OCI-LY7 (cell line): ENCODE measurements around the gene ADH7. TPM values are rescaled to one million over a fixed set of nuclear protein-coding genes. Genes with fewer than 3 reads are reported as not detected.

Experiments used
- BruUV-seq: library from RNA; stranded (reverse); fragments of 400-500 nt; replicated peaks from 2 replicates; lab custom pipeline; 2021; lab: Mats Ljungman, UMichigan
- CTCF ChIA-PET: fragments of 300-600 bp; sonication (Branson Sonifier 250); formaldehyde crosslinking; loops from one replicate; lab custom pipeline; 2022; ENCODE audit warnings: antibody characterized with exemption; ENCODE audit not compliant: unreplicated experiment; lab: Charles Lee
- POLR2A ChIA-PET: fragments of 300-600 bp; sonication (Branson Sonifier 250); formaldehyde crosslinking; loops from one replicate; lab custom pipeline; 2022; ENCODE audit warnings: antibody characterized with exemption; lab: Charles Lee
- DNase-seq: peaks from one replicate; pipeline ENCODE4 v3.0.0-alpha.2; 2015; ENCODE audit warnings: low spot score
- H2AFZ ChIP-seq: fragments of 200-600 bp; sonication (generic), shearing (Covaris generic); 2 replicates; pipeline ENCODE4 v1.6.1; 2014; ENCODE audit warnings: mild to moderate bottlenecking, antibody characterized with exemption, low read length, moderate library complexity
- H3K27ac ChIP-seq: fragments of 200-600 bp; sonication (generic); 2 replicates; pipeline ENCODE4 v1.5.1; 2014; ENCODE audit warnings: mixed run types, low read depth, mild to moderate bottlenecking, moderate library complexity, low read length, inconsistent platforms; ENCODE audit not compliant: poor library complexity, severe bottlenecking
- H3K36me3 ChIP-seq: fragments of 200-600 bp; sonication (generic); 2 replicates; pipeline ENCODE4 v1.6.1; 2014; ENCODE audit warnings: mild to moderate bottlenecking, antibody characterized with exemption, low read length, moderate library complexity, mixed read lengths; ENCODE audit not compliant: insufficient read depth
- H3K4me1 ChIP-seq: fragments of 200-600 bp; sonication (generic); 2 replicates; pipeline ENCODE4 v1.5.1; 2014; ENCODE audit warnings: mild to moderate bottlenecking, low read length; ENCODE audit not compliant: insufficient read depth, poor library complexity, severe bottlenecking
- H3K4me2 ChIP-seq: fragments of 200-600 bp; sonication (generic); 2 replicates; pipeline ENCODE4 v1.6.1; 2014; ENCODE audit warnings: mild to moderate bottlenecking, low read length
- H3K4me3 ChIP-seq: fragments of 200-600 bp; sonication (generic); 2 replicates; pipeline ENCODE4 v1.5.1; 2014; ENCODE audit warnings: mild to moderate bottlenecking, low read depth, low read length; ENCODE audit not compliant: poor library complexity, severe bottlenecking
- H3K79me2 ChIP-seq: fragments of 200-600 bp; sonication (generic); 2 replicates; pipeline ENCODE4 v1.6.1; 2016; ENCODE audit warnings: low read depth, mild to moderate bottlenecking, low read length, moderate library complexity, mixed read lengths; ENCODE audit not compliant: insufficient read depth
- H3K9me2 ChIP-seq: fragments of 200-600 bp; sonication (generic); 2 replicates; pipeline ENCODE4 v1.6.1; 2016; ENCODE audit warnings: mild to moderate bottlenecking, low read length, mixed read lengths; ENCODE audit not compliant: insufficient read depth
- H3K9me3 ChIP-seq: fragments of 200-600 bp; sonication (generic); 2 replicates; pipeline ENCODE4 v1.6.1; 2014; ENCODE audit warnings: mild to moderate bottlenecking, mixed run types, low read length, mixed read lengths
- H4K20me1 ChIP-seq: fragments of 200-600 bp; sonication (generic); 2 replicates; pipeline ENCODE4 v1.6.1; 2014; ENCODE audit warnings: mild to moderate bottlenecking, antibody characterized with exemption, low read length, moderate library complexity, mixed read lengths; ENCODE audit not compliant: insufficient read depth
- CTCF ChIP-seq: fragments of 200-600 bp; sonication (generic); conservative IDR thresholded peaks from 2 replicates; pipeline ENCODE4 v1.5.1; 2014; ENCODE audit warnings: mild to moderate bottlenecking, antibody characterized with exemption, low read length, moderate library complexity, mixed read lengths
- EZH2phosphoT487 ChIP-seq: fragments of 200-600 bp; sonication (generic); IDR thresholded peaks from 2 replicates; pipeline ENCODE4 v1.6.1; 2018; ENCODE audit warnings: low read depth, borderline replicate concordance, mild to moderate bottlenecking, mixed run types, antibody characterized with exemption, low read length, moderate library complexity, mixed read lengths
- intact Hi-C: fragments of 100-400 bp; cut with micrococcal nuclease; formaldehyde crosslinking; loops from one replicate; pipeline ENCODE4 v1.10.0; 2022; ENCODE audit not compliant: unreplicated experiment
- total RNA-seq, 2 experiments: library from RNA; depleted of rRNA in 1 of 2; stranded (reverse); fragments of >200 nt in 1 of 2; shearing (Covaris generic) in 1 of 2; gene quantifications; 2 replicates each; pipeline ENCODE4 v1.2.3, GENCODE V29; 2014 to 2022

ADH7 gene
- total RNA-seq, 2 experiments from 2014 or later = not detected

- H3K4me1 ChIP-seq = no peaks in the 10 kb centered on the region
- H3K4me2 ChIP-seq = no peak overlapping the region
- no peak overlapping the region for H2AFZ ChIP-seq
- DNase-seq = no peak
- no peak overlapping the region for H3K27ac ChIP-seq
- H3K9me3 ChIP-seq = no peaks in the 10 kb centered on the region
- TF ChIP-seq CTCF = no peak
- TF ChIP-seq EZH2phosphoT487 = no peak
- CTCF ChIA-PET = no interaction called here
- POLR2A ChIA-PET = interaction anchor here (0.5 to 1.5 kb wide), 2 partner anchors 21 to 875 kb away, joined by 3 read pairs; no protein-coding TSS in a partner anchor
- H3K4me3 ChIP-seq = no peak overlapping the region
- no peaks in the 10 kb centered on the region for H3K36me3 ChIP-seq
- BruUV-seq = no TSS peak
- H3K79me2 ChIP-seq = no peaks in the 10 kb centered on the region
- no peaks in the 10 kb centered on the region for H4K20me1 ChIP-seq
- intact Hi-C loops = no loop called here
- no peaks in the 10 kb centered on the region for H3K9me2 ChIP-seq
Measured at GRCh38 chr4:99382745-99383360, 52.3 kb downstream of the ADH7 start.

- BruUV-seq = no TSS peak
- ChIA-PET POLR2A (no interaction called here), CTCF (no interaction called here)
- H2AFZ ChIP-seq = no peak overlapping the region
- no peak overlapping the region for H3K4me3 ChIP-seq
- no peaks in the 10 kb centered on the region for H4K20me1 ChIP-seq
- H3K9me3 ChIP-seq = no peaks in the 10 kb centered on the region
- no peaks in the 10 kb centered on the region for H3K36me3 ChIP-seq
- intact Hi-C loops = no loop called here
- no peaks in the 10 kb centered on the region for H3K9me2 ChIP-seq
- TF ChIP-seq CTCF (no peak), EZH2phosphoT487 (no peak)
- H3K79me2 ChIP-seq = no peaks in the 10 kb centered on the region
- no peak for DNase-seq
- no peak overlapping the region for H3K27ac ChIP-seq
- H3K4me1 ChIP-seq = no peaks in the 10 kb centered on the region
- H3K4me2 ChIP-seq = no peak overlapping the region
Measured at GRCh38 chr4:99381588-99382175, 53.5 kb downstream of the ADH7 start.

- Histone ChIP-seq H3K4me2 (no peak overlapping the region), H3K27ac (no peak overlapping the region), H3K4me3 (no peak overlapping the region), H3K36me3 (no peaks in the 10 kb centered on the region), H3K9me2 (no peaks in the 10 kb centered on the region), H2AFZ (no peak overlapping the region), H3K9me3 (no peaks in the 10 kb centered on the region), H4K20me1 (no peaks in the 10 kb centered on the region), H3K79me2 (no peaks in the 10 kb centered on the region), H3K4me1 (no peaks in the 10 kb centered on the region)
- no peak for TF ChIP-seq EZH2phosphoT487
- no peak for TF ChIP-seq CTCF
- ChIA-PET CTCF (no interaction called here), POLR2A (interaction anchor here (1.1 kb wide), 1 partner anchor 12 kb away, joined by 3 read pairs; no protein-coding TSS in a partner anchor)
- no peak for DNase-seq
- BruUV-seq = no TSS peak
- intact Hi-C loops = no loop called here
Measured at GRCh38 chr4:99379571-99379970, 55.6 kb downstream of the ADH7 start.
